GM10847 (cell line): ENCODE data around the gene CFAP47.

Source experiments
- POLR2A ChIP-seq: IDR thresholded peaks from 2 replicates; pipeline ENCODE4 v1.6.1; 2011; ENCODE audit not compliant: insufficient read length; ENCODE audit errors: extremely low read depth

Gene CFAP47

DNA sequence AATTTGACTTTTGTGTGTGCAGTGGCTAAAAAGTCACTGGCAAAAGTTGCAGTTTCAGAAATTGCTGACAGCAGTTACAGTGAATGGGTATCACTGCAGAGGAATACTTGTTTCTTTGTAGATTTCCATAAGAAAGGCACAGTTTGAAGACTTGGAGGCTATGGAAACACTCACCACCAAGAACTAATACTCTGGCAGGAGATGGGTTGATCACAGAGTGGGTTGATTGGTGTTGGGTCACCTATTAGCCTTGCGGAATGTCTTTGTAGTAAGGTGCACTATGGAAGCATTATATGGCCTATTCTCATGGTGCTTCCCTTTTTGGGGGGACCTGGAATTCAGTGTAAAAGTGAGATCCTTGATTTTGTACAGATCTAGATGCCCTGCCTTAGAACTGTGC lies 502.8 kb downstream of the CFAP47 start:
- TF ChIP-seq POLR2A: no peak

GRCh38 chrX:36431819-36432218 lies 512.3 kb downstream of the CFAP47 start:
- no peak for TF ChIP-seq POLR2A

DNA sequence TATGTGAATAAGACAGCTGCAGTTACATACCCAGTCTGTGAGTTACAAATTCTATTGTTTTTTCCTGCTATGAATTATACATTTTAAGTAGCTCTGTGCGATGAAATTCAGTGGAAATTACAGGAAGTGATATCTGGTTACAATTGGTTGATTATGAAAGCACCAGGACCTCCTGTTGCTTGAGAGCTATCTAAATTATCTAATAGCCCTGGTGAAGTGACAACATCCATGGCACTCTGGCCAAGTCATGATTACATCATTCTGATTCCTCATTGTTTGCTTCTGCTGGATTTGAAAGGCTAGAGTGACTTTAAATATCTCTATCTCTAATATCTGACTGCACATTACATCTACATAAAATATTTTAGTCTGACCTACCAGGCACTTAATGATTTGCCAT lies 515.0 kb downstream of the CFAP47 start:
- no peak for TF ChIP-seq POLR2A
